ENCODE results near the gene PUS7L. TPM values are rescaled to one million over a fixed set of nuclear protein-coding genes. Genes with fewer than 3 reads are reported as not detected.

PUS7L gene
- total RNA-seq, 1 donor from 2014 or later: 11.7 TPM

GRCh38 chr12:43776498-43776897 lies 17.9 kb upstream of the PUS7L start:
- TF ChIP-seq CTCF (IDR thresholded peaks at IDR 0.05): peak; percentile 38
- H3K27me3 ChIP-seq: no peaks in the 10 kb centered on the region
- ATAC-seq: peak; percentile 65
- H3K9me3 ChIP-seq: no peaks in the 10 kb centered on the region
- no peak overlapping the region for H3K4me3 ChIP-seq
- DNase-seq: no peak
- intact Hi-C loops (cut with DNase I): no loop called here
- H3K4me1 ChIP-seq: no peaks in the 10 kb centered on the region
- no peak overlapping the region for H3K27ac ChIP-seq
- peaks cover 83% of the 10 kb centered on the region for H3K36me3 ChIP-seq

GRCh38 chr12:43766291-43766690 lies 7.7 kb upstream of the PUS7L start:
- DNase-seq (no peak), ATAC-seq (no peak)
- Histone ChIP-seq H3K4me3 (no peak overlapping the region), H3K27ac (no peak overlapping the region), H3K27me3 (no peaks in the 10 kb centered on the region), H3K36me3 (peaks cover 24% of the 10 kb centered on the region), H3K9me3 (no peaks in the 10 kb centered on the region), H3K4me1 (no peaks in the 10 kb centered on the region)
- no peak for TF ChIP-seq CTCF (IDR thresholded peaks at IDR 0.05)
- intact Hi-C loops (cut with DNase I): no loop called here

- no peak overlapping the region for H3K4me3 ChIP-seq
- intact Hi-C loops (cut with DNase I): no loop called here
- no peak overlapping the region for H3K27ac ChIP-seq
- no peak for ATAC-seq
- peaks cover 18% of the 10 kb centered on the region for H3K4me1 ChIP-seq
- peaks cover 15% of the 10 kb centered on the region for H3K36me3 ChIP-seq
- H3K9me3 ChIP-seq: no peaks in the 10 kb centered on the region
- H3K27me3 ChIP-seq: no peaks in the 10 kb centered on the region
- no peak for TF ChIP-seq CTCF (IDR thresholded peaks at IDR 0.05)
- DNase-seq: no peak
Observed at GRCh38 chr12:43764528-43764927, 5.9 kb upstream of the PUS7L start.

- H3K36me3 ChIP-seq: peaks cover 8% of the 10 kb centered on the region
- no peaks in the 10 kb centered on the region for H3K27me3 ChIP-seq
- H3K9me3 ChIP-seq: no peaks in the 10 kb centered on the region
- DNase-seq (no peak), ATAC-seq (no peak)
- TF ChIP-seq CTCF (IDR thresholded peaks at IDR 0.05): no peak
- H3K27ac ChIP-seq: no peak overlapping the region
- H3K4me1 ChIP-seq: peaks cover 18% of the 10 kb centered on the region
- intact Hi-C loops (cut with DNase I): no loop called here
- H3K4me3 ChIP-seq: no peak overlapping the region
Observed at GRCh38 chr12:43763769-43764168, 5.2 kb upstream of the PUS7L start.

GRCh38 chr12:43762596-43762995 lies 4.0 kb upstream of the PUS7L start:
- no peaks in the 10 kb centered on the region for H3K9me3 ChIP-seq
- H3K4me3 ChIP-seq: no peak overlapping the region
- H3K36me3 ChIP-seq: no peaks in the 10 kb centered on the region
- H3K27ac ChIP-seq: no peak overlapping the region
- ATAC-seq (no peak), DNase-seq (no peak)
- no peaks in the 10 kb centered on the region for H3K27me3 ChIP-seq
- H3K4me1 ChIP-seq: peaks cover 23% of the 10 kb centered on the region
- TF ChIP-seq CTCF (IDR thresholded peaks at IDR 0.05): no peak
- intact Hi-C loops (cut with DNase I): no loop called here

- H3K4me1 ChIP-seq: peaks cover 28% of the 10 kb centered on the region
Observed at GRCh38 chr12:43761500-43761899, 2.9 kb upstream of the PUS7L start.

More at GRCh38 chr12:43761500-43761899, 2.9 kb upstream of the PUS7L start:
- DNase-seq (no peak), ATAC-seq (no peak)
- no peak overlapping the region for H3K27ac ChIP-seq
- intact Hi-C loops (cut with DNase I): no loop called here
- H3K9me3 ChIP-seq: no peaks in the 10 kb centered on the region
- H3K36me3 ChIP-seq: no peaks in the 10 kb centered on the region
- TF ChIP-seq CTCF (IDR thresholded peaks at IDR 0.05): no peak
- H3K4me3 ChIP-seq: no peak overlapping the region
- H3K27me3 ChIP-seq: no peaks in the 10 kb centered on the region

Data from upper lobe of right lung (tissue), 1 donor.